ENCODE results near the gene MKI67. TPM values are rescaled to one million over a fixed set of nuclear protein-coding genes. Genes with fewer than 3 reads are reported as not detected.

MKI67 gene
- total and polyA plus RNA-seq, 2 of the 13 experiments (the other 11 are each of a cell fraction or from before 2014, with no cell fraction given) = 6.7 to 22.9 TPM

DNA sequence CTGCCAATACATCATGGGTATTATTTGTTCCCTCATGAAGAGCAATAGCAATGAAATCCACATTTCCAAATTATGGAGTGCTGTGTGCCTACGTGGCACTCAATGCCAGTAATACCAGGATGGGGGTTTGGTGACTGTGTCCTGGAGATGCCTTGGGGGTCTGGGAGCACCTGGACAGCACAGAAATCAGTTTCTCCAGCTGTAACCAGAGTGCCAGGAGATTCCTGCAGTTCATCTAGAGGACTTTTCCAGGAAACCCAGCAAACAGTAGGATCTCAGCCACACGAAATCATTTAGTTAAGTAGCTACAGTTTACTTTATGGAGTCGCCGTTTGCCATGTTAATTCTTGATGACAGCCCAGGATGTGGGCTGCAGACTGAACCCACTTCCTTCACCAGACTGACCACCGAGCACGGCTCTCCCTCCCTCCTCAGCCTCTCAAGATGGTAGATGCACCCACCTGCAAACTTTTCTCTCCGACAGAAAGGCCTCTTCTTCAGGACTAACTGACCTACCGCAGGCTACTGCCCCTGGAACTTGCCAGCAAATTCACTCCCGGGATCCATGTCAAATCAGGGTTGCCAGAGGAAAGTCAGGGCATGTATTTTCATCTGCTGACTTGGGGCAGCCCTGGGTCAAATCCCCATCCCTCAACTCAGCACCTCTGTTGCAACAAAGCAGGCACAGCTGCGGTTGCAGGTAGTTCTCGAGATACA lies 30.3 kb downstream of the MKI67 start:
- Histone ChIP-seq H3K9me3 (ENCODE audit: low read length) (no peaks in the 10 kb centered on the region), H3K36me3 (replicated peaks in 1 of 2; ENCODE audit: control insufficient read depth in 1 of 2, insufficient read depth in 2 of 2, low read length in 2 of 2) (peaks cover 8 to 34% of the 10 kb centered on the region in 2 experiments), H3K27me3 (ENCODE audit: control insufficient read depth in 1 of 2, insufficient read depth in 2 of 2, low read length in 2 of 2) (no peaks in the 10 kb centered on the region; a peak in 1 of 5 replicates), H4K20me1 (ENCODE audit: insufficient read depth, low read length) (no peaks in the 10 kb centered on the region), H2AFZ (ENCODE audit: low read length) (no peak overlapping the region), H3K79me2 (ENCODE audit: insufficient read depth, low read length) (no peaks in the 10 kb centered on the region), H3K27ac (ENCODE audit: extremely low read length, insufficient read depth, low read length) (no peak overlapping the region), H3K9ac (ENCODE audit: insufficient read depth, low read depth, low read length) (no peak overlapping the region), H3K4me1 (ENCODE audit: insufficient read depth, low read length) (no peaks in the 10 kb centered on the region), H3K4me2 (ENCODE audit: low read depth, low read length) (no peak overlapping the region), H3K4me3 (replicated peaks in 1 of 3; ENCODE audit: insufficient read depth in 1 of 3, low read depth in 2 of 3, low read length in 3 of 3) (no peak overlapping the region)
- POLR2A ChIA-PET = no interaction called here
- no TSS peak for BruUV-seq (replicated peaks)
- in situ Hi-C loops (cut with HindIII; ENCODE audit: extremely low pct_ligation_motif_present, low pct_unique_long_range_greater_than_20kb) = loop anchor here (25.0 kb wide), 1 partner anchor 441 kb away; no protein-coding TSS in a partner anchor
- CTCF ChIA-PET (ENCODE audit: low intra/inter-chr PET ratio, low total read pairs) = no interaction called here
- DNase-seq (ENCODE audit: low spot score) (no peak), FAIRE-seq (no peak), ATAC-seq (no peak)
- 91% methylated on average over 6 of the region's 11 CpGs for WGBS (ENCODE audit: low lambda C conversion rate)
- TF ChIP-seq POLR2G (IDR thresholded peaks at IDR 0.05; ENCODE audit: low read depth, low read length) (0 out of 2 replicates have a peak, but pooled peaks have one; percentile 11), SRY (CRISPR knock-in tag; IDR thresholded peaks at IDR 0.05) (no peak), CBX2 (IDR thresholded peaks at IDR 0.05; ENCODE audit: low read depth, low read length) (no peak), CBX2 (CRISPR knock-in tag; IDR thresholded peaks at IDR 0.05; ENCODE audit: low read depth) (no peak), ZNF10 (CRISPR knock-in tag; IDR thresholded peaks at IDR 0.05; ENCODE audit: borderline replicate concordance, low read depth) (no peak), XBP1 (CRISPR knock-in tag; IDR thresholded peaks at IDR 0.05) (no peak)
- intact Hi-C loops (cut with micrococcal nuclease; ENCODE audit: unreplicated experiment) = no loop called here

DNA sequence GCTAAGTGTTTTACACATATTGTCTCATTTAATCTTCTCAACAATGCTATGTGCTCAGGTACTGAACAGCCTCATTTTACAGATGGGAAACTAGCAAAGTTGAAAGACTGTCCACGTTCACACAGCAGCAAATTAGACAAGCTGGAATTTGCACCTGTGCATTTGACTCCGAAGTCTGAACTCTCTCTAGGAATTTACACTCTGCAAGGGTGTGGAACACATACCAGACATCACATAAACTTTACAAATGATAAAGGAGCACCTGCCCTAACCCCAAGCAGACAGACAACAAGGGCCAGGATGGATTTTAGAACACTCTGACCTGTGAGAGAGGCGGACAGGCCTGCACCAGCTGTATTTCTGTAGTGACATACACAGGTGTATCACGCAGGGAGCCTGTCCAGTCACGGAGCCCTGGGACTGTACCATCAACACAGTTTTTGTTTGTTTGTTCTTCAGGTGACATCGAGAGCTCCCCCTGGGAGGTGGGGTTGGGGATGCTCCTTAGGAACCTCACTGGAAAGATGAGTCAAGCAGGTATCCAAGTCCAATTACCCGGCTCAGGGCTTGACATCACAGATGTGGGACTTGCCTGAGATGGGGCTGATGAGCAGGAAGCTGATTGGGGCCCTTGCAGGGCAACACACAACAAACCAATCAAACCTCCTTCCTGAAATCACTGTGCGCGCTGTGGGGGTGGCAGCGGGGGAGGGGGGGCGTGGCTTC lies 31.0 kb downstream of the MKI67 start:
- no peaks in the 10 kb centered on the region for H3K9me3 ChIP-seq (ENCODE audit: low read length)
- CTCF ChIA-PET (ENCODE audit: low intra/inter-chr PET ratio, low total read pairs) = no interaction called here
- FAIRE-seq (no peak), ATAC-seq (peak; percentile 19), DNase-seq (ENCODE audit: low spot score) (no peak)
- H3K27ac ChIP-seq (ENCODE audit: extremely low read length, insufficient read depth, low read length) = no peak overlapping the region
- no peaks in the 10 kb centered on the region for H3K79me2 ChIP-seq (ENCODE audit: insufficient read depth, low read length)
- no peaks in the 10 kb centered on the region for H3K4me1 ChIP-seq (ENCODE audit: insufficient read depth, low read length)
- H3K36me3 ChIP-seq (replicated peaks in 1 of 2; ENCODE audit: control insufficient read depth in 1 of 2, insufficient read depth in 2 of 2, low read length in 2 of 2) = peaks cover 8 to 26% of the 10 kb centered on the region in 2 experiments
- H4K20me1 ChIP-seq (ENCODE audit: insufficient read depth, low read length) = no peaks in the 10 kb centered on the region
- no peak overlapping the region for H3K9ac ChIP-seq (ENCODE audit: insufficient read depth, low read depth, low read length)
- peaks cover 0 to 3% of the 10 kb centered on the region in 2 experiments; a peak in 2 of 5 replicates for H3K27me3 ChIP-seq (ENCODE audit: control insufficient read depth in 1 of 2, insufficient read depth in 2 of 2, low read length in 2 of 2)
- WGBS (ENCODE audit: low lambda C conversion rate) = 63% methylated on average over 9 of the region's 11 CpGs
- no peak overlapping the region for H3K4me2 ChIP-seq (ENCODE audit: low read depth, low read length)
- H3K4me3 ChIP-seq (replicated peaks in 1 of 3; ENCODE audit: insufficient read depth in 1 of 3, low read depth in 2 of 3, low read length in 3 of 3) = no peak overlapping the region
- in situ Hi-C loops (cut with HindIII; ENCODE audit: extremely low pct_ligation_motif_present, low pct_unique_long_range_greater_than_20kb) = loop anchor here (25.0 kb wide), 1 partner anchor 442 kb away; no protein-coding TSS in a partner anchor
- H2AFZ ChIP-seq (ENCODE audit: low read length) = no peak overlapping the region
- POLR2A ChIA-PET = no interaction called here
- intact Hi-C loops (cut with micrococcal nuclease; ENCODE audit: unreplicated experiment) = no loop called here
- no TSS peak for BruUV-seq (replicated peaks)
- TF ChIP-seq NR1H2 (CRISPR knock-in tag; IDR thresholded peaks at IDR 0.05; ENCODE audit: borderline replicate concordance, low read depth) (no peak), KAT2B (IDR thresholded peaks at IDR 0.05; ENCODE audit: borderline replicate concordance, low read depth, low read length) (no peak), ZFYVE20 (CRISPR knock-in tag; IDR thresholded peaks at IDR 0.05; ENCODE audit: borderline replicate concordance, low read depth) (no peak), SOX6 (IDR thresholded peaks at IDR 0.05) (no peak), SOX6 (CRISPR knock-in tag; IDR thresholded peaks at IDR 0.05) (no peak), XBP1 (CRISPR knock-in tag; IDR thresholded peaks at IDR 0.05) (no peak), POLR2G (IDR thresholded peaks at IDR 0.05; ENCODE audit: low read depth, low read length) (0 out of 2 replicates have a peak, but pooled peaks have one; percentile 7), NPAS2 (CRISPR knock-in tag; IDR thresholded peaks at IDR 0.05; ENCODE audit: borderline replicate concordance) (no peak), BCL6 (CRISPR knock-in tag; IDR thresholded peaks at IDR 0.05) (peak; percentile 73), ZNF7 (CRISPR knock-in tag; IDR thresholded peaks at IDR 0.05) (no peak)
